A673 (cell line): ENCODE results near the gene FHL2. TPM values are rescaled to one million over a fixed set of nuclear protein-coding genes. Genes with fewer than 3 reads are reported as not detected.

Experiments used
- BruUV-seq: library from RNA; stranded (reverse); fragments of 400-500 nt; replicated peaks from 2 replicates; lab custom pipeline; 2021; lab: Mats Ljungman, UMichigan
- CTCF ChIA-PET: fragments of 300-600 bp; sonication (Branson Sonifier 250); formaldehyde crosslinking; loops from one replicate; lab custom pipeline; 2022; ENCODE audit warnings: antibody characterized with exemption; lab: Charles Lee
- POLR2A ChIA-PET: fragments of 300-600 bp; sonication (Branson Sonifier 250); formaldehyde crosslinking; loops from one replicate; lab custom pipeline; 2022; ENCODE audit warnings: antibody characterized with exemption; ENCODE audit not compliant: low non-redundant PET; lab: Charles Lee
- DNase-seq: peaks from one replicate; pipeline ENCODE4 v3.0.0-alpha.2; 2015; ENCODE audit warnings: low spot score
- H3K27ac ChIP-seq: fragments of 200-600 bp; sonication (generic); 2 replicates; pipeline ENCODE4 v1.5.1; 2016; ENCODE audit warnings: mixed run types, low read depth, mild to moderate bottlenecking, mixed read lengths, antibody characterized with exemption, low read length; ENCODE audit not compliant: poor library complexity, severe bottlenecking
- H3K27me3 ChIP-seq: fragments of 200-600 bp; sonication (generic); replicated peaks from 2 replicates; pipeline ENCODE4 v1.6.1; 2017; ENCODE audit warnings: mixed run types, low read depth, mild to moderate bottlenecking, mixed read lengths, antibody characterized with exemption, low read length; ENCODE audit not compliant: insufficient read depth, poor library complexity
- H3K36me3 ChIP-seq: fragments of 200-600 bp; sonication (generic); 2 replicates; pipeline ENCODE4 v1.6.1; 2016; ENCODE audit warnings: mixed run types, mild to moderate bottlenecking, mixed read lengths, antibody characterized with exemption, low read length; ENCODE audit not compliant: insufficient read depth, poor library complexity, severe bottlenecking
- H3K4me1 ChIP-seq: fragments of 200-600 bp; sonication (generic); 2 replicates; pipeline ENCODE4 v1.6.1; 2017; ENCODE audit warnings: mixed run types, mild to moderate bottlenecking, mixed read lengths, antibody characterized with exemption, low read length; ENCODE audit not compliant: insufficient read depth, poor library complexity, severe bottlenecking
- H3K4me3 ChIP-seq: fragments of 200-600 bp; sonication (generic); 2 replicates; pipeline ENCODE4 v1.5.1; 2016; ENCODE audit warnings: low read depth, mixed run types, mild to moderate bottlenecking, mixed read lengths, low read length; ENCODE audit not compliant: poor library complexity, severe bottlenecking
- H3K9me3 ChIP-seq: fragments of 200-600 bp; sonication (generic); 2 replicates; pipeline ENCODE4 v1.6.1; 2016; ENCODE audit warnings: mixed run types, low read depth, mild to moderate bottlenecking, mixed read lengths, antibody characterized with exemption, low read length; ENCODE audit not compliant: poor library complexity, severe bottlenecking
- CTCF ChIP-seq: fragments of 300-800, 200-600 bp; sonication (generic); conservative IDR thresholded peaks from 2 replicates; pipeline ENCODE4 v1.5.1; 2017; ENCODE audit warnings: low read depth, mild to moderate bottlenecking, antibody characterized with exemption, low read length, moderate library complexity, mixed read lengths
- EZH2 ChIP-seq: fragments of 200-600 bp; sonication (generic); IDR thresholded peaks from 2 replicates; pipeline ENCODE4 v1.6.1; 2017; ENCODE audit warnings: borderline replicate concordance, low read depth, mild to moderate bottlenecking, mixed read lengths, antibody characterized with exemption, low read length; ENCODE audit not compliant: poor library complexity, severe bottlenecking
- intact Hi-C: fragments of 100-400 bp; cut with micrococcal nuclease; formaldehyde crosslinking; loops from one replicate; pipeline ENCODE4 v1.10.0; 2022; ENCODE audit not compliant: unreplicated experiment
- total RNA-seq: library from RNA; stranded (reverse); gene quantifications from 2 replicates; pipeline ENCODE4 v1.2.3, GENCODE V29; 2021

Gene FHL2
- total RNA-seq, 1 experiment from 2014 or later: 4.7 TPM

DNA sequence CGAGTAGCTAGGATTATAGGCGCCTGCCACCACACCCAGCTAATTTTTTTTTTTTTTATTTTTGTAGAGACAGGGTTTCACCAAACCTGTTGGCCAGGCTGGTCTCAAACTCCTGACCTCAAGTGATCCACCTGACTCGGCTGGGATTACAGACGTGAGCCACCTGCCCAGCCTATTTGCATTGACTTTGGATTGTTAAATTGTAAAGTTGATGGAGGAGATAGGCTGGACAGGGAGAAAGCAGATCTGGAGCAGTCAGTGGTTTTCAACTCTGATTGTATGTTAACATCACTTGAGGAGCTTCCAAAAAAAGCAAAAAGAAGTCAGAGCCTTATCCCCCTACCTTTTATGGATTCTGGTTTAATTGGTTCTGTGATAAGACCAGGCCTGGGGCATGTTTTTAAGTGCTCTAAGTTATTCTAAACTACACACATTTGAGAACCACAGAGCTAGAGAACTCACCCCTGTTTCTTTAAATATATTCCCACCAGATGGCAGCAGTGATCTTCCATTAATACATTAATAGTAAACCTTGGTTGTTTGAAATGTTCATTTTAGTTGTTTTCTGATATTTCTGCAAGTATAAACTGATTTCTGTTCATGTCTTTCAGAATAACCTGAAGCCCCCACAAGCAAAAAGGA, 54.0 kb downstream of the FHL2 start:
- no peak overlapping the region for H3K27ac ChIP-seq
- H3K27me3 ChIP-seq: no peaks in the 10 kb centered on the region
- ChIA-PET CTCF (interaction anchor here (0.6 kb wide), 2 partner anchors 9 to 52 kb away, joined by 3 to 8 read pairs; no protein-coding TSS in a partner anchor), POLR2A (no interaction called here)
- DNase-seq: peak; percentile 47
- no peaks in the 10 kb centered on the region for H3K4me1 ChIP-seq
- H3K9me3 ChIP-seq: no peaks in the 10 kb centered on the region
- TF ChIP-seq EZH2 (no peak), CTCF (peak; percentile 55)
- BruUV-seq: no TSS peak
- H3K36me3 ChIP-seq: peaks cover 81% of the 10 kb centered on the region
- intact Hi-C loops: no loop called here
- no peak overlapping the region for H3K4me3 ChIP-seq

DNA sequence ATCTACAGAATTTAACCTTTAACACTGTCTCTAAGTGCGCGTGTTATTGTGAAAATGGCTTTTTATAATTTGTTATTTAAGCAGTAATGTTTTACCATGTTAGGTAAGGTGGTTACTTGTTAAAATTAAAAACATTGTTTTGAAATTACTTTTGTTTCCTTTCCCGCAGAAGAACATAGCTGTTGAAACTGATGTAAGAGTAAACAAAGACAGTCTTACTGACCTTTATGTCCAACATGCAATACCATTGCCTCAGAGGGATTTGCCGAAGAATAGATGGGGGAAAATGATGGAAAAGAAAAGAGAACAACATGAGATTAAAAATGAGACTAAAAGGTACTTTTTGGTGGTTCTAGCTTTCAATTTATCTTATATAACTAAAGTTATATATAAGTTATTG, 59.4 kb downstream of the FHL2 start:
- ChIA-PET CTCF (no interaction called here), POLR2A (no interaction called here)
- BruUV-seq: no TSS peak
- peaks cover 41% of the 10 kb centered on the region for H3K36me3 ChIP-seq
- no peak for TF ChIP-seq EZH2
- no peak for TF ChIP-seq CTCF
- no peak for DNase-seq
- no peaks in the 10 kb centered on the region for H3K27me3 ChIP-seq
- H3K4me3 ChIP-seq: no peak overlapping the region
- no peak overlapping the region for H3K27ac ChIP-seq
- peaks cover 13% of the 10 kb centered on the region for H3K4me1 ChIP-seq
- intact Hi-C loops: no loop called here
- H3K9me3 ChIP-seq: no peaks in the 10 kb centered on the region

DNA sequence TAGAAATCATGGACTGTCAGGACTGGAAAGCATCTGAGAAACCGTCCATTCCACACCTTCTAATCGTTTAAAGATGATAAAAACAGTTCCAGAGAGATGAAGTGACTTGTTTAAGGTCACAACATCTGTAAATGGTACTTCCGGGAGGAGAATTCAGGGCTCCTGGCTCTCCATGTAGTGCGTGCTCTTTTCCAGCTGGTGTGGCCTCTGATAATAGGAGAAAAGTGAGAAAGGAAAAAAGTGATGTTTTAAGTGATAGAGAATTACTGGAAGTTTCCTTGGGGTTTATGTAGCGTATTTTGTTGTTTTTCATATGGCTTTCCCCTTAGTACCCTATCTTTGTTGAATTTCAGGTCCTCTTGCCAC, 60.8 kb downstream of the FHL2 start:
- H3K4me3 ChIP-seq: peak overlapping the region; percentile 94
- H3K27ac ChIP-seq: peak overlapping the region; percentile 100
- DNase-seq: no peak
- intact Hi-C loops: no loop called here
- ChIA-PET POLR2A (no interaction called here), CTCF (no interaction called here)
- no peak for TF ChIP-seq CTCF
- TF ChIP-seq EZH2: no peak
- H3K9me3 ChIP-seq: no peaks in the 10 kb centered on the region
- no peaks in the 10 kb centered on the region for H3K27me3 ChIP-seq
- peaks cover 13% of the 10 kb centered on the region for H3K4me1 ChIP-seq
- peaks cover 34% of the 10 kb centered on the region for H3K36me3 ChIP-seq
- BruUV-seq: TSS peak; percentile 56
